D721Med (cell line): Measurements from ENCODE around the gene MATN4.
"Not testable (repeated sequence)": the region's sequence is repeated elsewhere in the genome, so short reads cannot be mapped to it uniquely, and the experiment has no call there.

Experiments used
- DNase-seq: peaks from one replicate; pipeline ENCODE4 v3.0.0; 2011; ENCODE audit warnings: low spot score; ENCODE audit not compliant: insufficient read length
- FAIRE-seq: peaks from 2 replicates; lab custom pipeline; 2011; peaks lifted over from hg19 to GRCh38; lab: Jason Lieb, UNC
- CTCF ChIP-seq: IDR thresholded peaks from 2 replicates; pipeline ENCODE4 v1.5.1; 2012; ENCODE audit warnings: mild to moderate bottlenecking, control low read depth; ENCODE audit not compliant: insufficient read depth; ENCODE audit errors: missing control alignments

MATN4 gene

GRCh38 chr20:45308117-45308778 is at the start of gene MATN4:
Gene MATN4, minus strand, starts transcription at chr20:45308299. Its CDS starts 2,717 bp downstream, at chr20:45305582.
- no peak for TF ChIP-seq CTCF

GRCh38 chr20:45355209-45356084 is 47.3 kb upstream of the MATN4 start:
- no peak for TF ChIP-seq CTCF
- FAIRE-seq (no peak), DNase-seq (no peak)

More at GRCh38 chr20:45308117-45308778, at the start of gene MATN4:
- DNase-seq (no peak), FAIRE-seq (no peak)

GRCh38 chr20:45354423-45355208 is 46.5 kb upstream of the MATN4 start:
- FAIRE-seq (no peak), DNase-seq (no peak)
- TF ChIP-seq CTCF: no peak

- FAIRE-seq: no peak
Observed at GRCh38 chr20:45353746-45354145, 45.6 kb upstream of the MATN4 start.

GRCh38 chr20:45352729-45353128 is 44.6 kb upstream of the MATN4 start:
- no peak for TF ChIP-seq CTCF
- no peak for FAIRE-seq

More at GRCh38 chr20:45353746-45354145, 45.6 kb upstream of the MATN4 start:
- DNase-seq: no peak
- no peak for TF ChIP-seq CTCF

GRCh38 chr20:45350795-45351194 is 42.7 kb upstream of the MATN4 start:
- DNase-seq, FAIRE-seq: not testable (repeated sequence)

More at GRCh38 chr20:45352729-45353128, 44.6 kb upstream of the MATN4 start:
- no peak for DNase-seq

- DNase-seq: no peak
- no peak for TF ChIP-seq CTCF
- FAIRE-seq: no peak
Observed at GRCh38 chr20:45350217-45350616, 42.1 kb upstream of the MATN4 start.
